Measurements from ENCODE around the gene CDC6.

- TF ChIP-seq POLR2A (IDR thresholded peaks at IDR 0.05), result no peak
- TF ChIP-seq CTCF (IDR thresholded peaks at IDR 0.05), result no peak
- no peak for TF ChIP-seq EP300 (IDR thresholded peaks at IDR 0.05)
These were observed 55.8 kb downstream of the CDC6 start for GRCh38 chr17:40343219-40344119.

All from gastroesophageal sphincter (tissue), 3 donors.